GM18520 (cell line): Measurements from ENCODE around the gene INPP4A.

ENCODE experiments used
- ATAC-seq: cut with Tn5 transposase; IDR thresholded peaks from one replicate; pipeline ENCODE4 v1.9.1; 2021; ENCODE audit not compliant: unreplicated experiment

INPP4A gene

DNA sequence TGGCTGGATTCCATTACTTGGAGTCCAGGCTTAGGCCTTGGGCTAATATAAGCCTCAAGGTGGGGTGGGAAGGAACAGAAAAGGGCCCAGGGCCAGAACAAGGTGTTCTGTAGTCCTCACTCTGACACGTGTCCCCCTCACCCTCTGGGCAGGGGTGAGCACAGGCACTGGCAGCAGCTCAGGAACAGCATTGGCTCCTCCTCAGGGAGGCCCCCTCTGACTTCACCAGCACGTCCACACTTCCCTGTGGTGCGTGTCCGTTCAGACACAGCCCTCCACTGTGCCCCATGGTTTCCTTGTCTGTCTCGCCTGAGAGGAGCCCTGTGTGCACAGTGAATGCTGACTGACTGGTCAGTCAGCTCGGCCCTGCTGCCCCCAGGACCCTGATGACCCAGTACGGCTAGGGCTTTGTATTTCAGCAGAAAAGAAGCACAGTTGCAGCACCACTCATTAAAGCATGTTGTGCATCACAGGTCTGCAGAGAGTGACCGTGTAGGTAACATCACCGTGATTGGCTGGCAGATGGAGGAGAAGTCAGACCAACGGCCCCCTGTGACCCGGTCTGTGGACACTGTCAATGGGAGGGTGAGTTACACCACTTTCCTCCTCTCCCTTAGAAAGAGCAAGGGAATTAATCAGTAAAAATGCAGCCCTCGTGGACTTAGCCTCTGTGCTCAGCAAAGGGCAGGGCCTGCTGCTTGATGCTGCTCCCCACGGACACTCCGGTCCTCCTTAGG lies 92.9 kb downstream of the INPP4A start:
- ATAC-seq = no peak

DNA sequence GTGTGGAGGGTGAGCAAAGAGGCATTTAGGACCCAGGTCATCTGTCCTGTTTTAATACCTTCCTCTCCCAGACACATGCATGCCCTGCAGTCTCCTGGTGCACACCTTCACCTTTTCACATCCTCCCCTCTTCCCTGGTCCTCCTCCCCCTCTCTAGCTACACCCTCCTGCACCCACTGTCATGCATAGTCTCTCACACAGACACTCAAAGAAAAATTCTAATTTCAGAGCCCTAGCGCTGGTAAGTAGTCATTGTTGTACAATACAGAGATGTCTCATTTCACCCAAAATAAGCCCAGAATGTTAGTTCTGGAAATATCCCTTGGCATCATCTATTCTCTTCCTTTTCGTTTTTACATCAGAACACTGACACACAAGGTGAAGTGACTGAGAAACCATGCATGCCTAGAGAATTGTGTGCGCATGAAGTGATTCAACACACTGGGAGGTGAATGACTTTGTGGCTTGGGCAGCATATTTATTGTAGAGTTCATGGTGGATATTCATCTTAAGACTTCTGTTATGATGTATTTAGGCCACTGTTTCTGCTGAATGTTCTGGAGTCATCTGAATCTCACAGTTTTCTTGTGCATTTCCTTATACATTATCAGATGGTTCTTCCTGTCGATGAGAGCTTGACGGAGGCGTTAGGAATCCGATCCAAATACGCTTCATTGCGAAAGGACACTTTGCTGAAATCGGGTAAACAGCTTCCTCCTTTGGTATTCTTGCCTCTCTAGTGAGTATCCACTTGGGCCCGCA lies 93.8 kb downstream of the INPP4A start:
- no peak for ATAC-seq

DNA sequence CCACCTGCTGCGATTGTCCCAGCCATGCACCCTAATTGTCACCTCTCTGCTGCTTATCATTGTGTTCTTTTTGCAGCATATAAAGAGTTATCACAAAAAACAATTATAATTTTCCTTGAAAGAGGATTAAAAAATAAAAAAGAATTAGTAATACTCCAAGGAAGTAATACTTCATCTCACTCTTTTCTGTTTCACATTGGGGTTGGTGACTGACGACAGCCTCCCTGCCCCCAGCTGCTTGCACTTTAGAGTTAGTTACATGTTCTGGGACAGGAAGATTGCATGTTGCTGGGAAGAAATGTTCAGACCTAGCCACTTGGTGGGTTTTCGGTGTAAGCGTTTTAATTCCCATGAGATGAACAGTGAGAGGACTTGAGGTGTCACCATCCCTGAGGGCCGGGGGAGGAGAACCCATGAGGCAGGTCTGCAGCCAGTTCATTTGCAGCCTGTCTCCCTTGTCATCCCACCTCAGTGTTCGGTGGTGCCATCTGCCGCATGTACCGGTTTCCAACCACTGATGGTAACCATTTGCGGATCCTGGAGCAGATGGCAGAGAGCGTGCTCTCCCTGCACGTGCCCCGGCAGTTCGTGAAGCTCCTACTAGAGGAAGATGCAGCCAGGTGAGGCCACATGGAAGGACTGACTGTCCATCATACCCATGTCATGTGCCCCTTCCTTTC lies 94.5 kb downstream of the INPP4A start:
- ATAC-seq = no peak

- ATAC-seq = no peak
Measured at GRCh38 chr2:98540536-98540935, 95.9 kb downstream of the INPP4A start.

- ATAC-seq = no peak
Measured at GRCh38 chr2:98541489-98541888, 96.8 kb downstream of the INPP4A start.

GRCh38 chr2:98541906-98542305 lies 97.2 kb downstream of the INPP4A start:
- no peak for ATAC-seq

- ATAC-seq = no peak
Measured at GRCh38 chr2:98543214-98543613, 98.6 kb downstream of the INPP4A start.

DNA sequence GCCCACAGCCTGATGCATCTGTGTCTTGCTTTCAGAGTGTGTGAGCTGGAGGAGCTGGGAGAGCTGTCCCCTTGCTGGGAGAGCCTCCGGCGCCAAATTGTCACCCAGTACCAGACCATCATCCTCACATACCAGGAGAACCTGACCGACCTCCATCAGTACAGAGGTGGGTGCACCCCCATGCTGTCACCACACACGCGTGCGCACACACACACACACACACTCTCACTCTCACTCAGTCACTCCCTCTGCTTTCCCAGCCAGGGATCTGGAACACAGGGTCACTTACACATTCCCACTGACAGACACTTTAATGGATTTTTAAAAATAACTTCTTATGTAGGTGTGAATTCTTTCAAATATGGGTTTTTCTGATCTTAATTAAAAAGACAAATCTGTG lies 99.2 kb downstream of the INPP4A start:
- ATAC-seq = no peak

DNA sequence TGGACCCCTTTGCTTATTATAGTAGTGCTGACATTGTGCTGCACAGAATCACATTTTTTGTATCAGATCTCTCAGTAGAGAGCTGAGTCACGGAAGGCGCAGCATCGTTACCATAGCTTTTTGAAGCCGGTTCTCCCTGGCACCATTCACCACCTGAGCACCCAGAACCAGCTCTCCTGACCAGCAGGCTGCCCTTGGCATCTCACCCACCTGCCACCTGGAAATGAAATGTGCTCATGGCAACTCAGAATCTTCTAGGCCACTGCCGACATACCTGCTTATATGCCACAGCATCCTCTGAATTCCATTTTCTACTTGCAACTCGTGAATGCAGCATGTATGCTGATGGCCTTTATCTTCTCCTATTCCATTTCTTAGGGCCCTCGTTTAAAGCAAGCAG lies 100.9 kb downstream of the INPP4A start:
- ATAC-seq = no peak

- ATAC-seq = no peak
Measured at GRCh38 chr2:98546186-98546585, 101.5 kb downstream of the INPP4A start.

GRCh38 chr2:98547092-98547790 lies 102.6 kb downstream of the INPP4A start:
- no peak for ATAC-seq

- no peak for ATAC-seq
Measured at GRCh38 chr2:98548920-98549818, 104.5 kb downstream of the INPP4A start.

GRCh38 chr2:98550165-98550564 lies 105.5 kb downstream of the INPP4A start:
- ATAC-seq = no peak

DNA sequence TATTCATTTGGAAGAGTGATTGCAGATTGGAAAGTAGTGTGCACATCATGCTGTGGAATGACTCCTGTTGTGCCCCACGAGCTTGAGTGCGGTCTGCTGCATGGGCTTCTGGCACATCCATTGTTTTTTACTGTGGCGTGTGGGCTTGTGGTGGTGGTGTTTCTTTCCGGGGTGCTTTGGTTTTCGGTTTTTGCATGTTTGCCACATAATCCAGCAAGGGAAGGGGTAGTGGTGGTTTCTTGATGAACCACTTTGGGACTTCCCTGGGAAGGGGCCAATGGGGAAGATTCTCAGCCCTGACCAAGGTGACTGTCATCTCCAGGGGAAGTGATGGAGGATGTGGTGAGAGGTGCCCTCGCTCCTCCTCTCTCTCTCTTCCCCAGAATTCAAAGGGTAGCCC lies 106.7 kb downstream of the INPP4A start:
- ATAC-seq = no peak

DNA sequence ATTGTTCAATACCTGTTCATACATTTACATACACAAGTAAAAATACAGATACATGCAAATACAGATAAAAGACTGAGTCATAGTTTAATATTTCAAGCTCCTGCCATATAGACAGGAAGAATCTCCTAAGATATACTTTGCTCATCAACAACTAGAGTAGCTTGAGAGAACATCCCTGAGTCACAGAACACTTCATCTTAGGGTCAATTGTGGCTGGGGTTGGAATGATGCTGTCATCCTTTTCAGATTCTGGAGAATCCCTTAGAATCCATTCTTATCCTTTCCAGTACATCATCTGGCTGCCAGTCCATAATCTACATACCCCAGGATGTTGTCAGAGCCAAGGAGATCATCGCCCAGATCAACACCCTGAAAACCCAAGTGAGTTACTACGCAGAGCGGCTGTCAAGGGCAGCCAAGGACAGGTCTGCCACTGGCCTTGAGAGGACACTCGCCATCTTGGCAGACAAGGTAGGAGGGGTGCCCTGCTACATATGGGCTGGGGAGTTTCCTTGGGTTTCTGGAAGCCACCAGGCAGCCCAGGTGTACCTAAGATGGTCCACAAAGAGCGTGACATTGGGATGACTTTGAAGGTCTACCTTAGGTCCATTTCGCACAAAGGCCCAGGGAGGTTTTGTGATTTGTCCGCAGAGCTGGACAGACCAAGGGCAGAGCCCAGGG lies 108.0 kb downstream of the INPP4A start:
- no peak for ATAC-seq

- ATAC-seq = no peak
Measured at GRCh38 chr2:98554116-98554861, 109.6 kb downstream of the INPP4A start.

DNA sequence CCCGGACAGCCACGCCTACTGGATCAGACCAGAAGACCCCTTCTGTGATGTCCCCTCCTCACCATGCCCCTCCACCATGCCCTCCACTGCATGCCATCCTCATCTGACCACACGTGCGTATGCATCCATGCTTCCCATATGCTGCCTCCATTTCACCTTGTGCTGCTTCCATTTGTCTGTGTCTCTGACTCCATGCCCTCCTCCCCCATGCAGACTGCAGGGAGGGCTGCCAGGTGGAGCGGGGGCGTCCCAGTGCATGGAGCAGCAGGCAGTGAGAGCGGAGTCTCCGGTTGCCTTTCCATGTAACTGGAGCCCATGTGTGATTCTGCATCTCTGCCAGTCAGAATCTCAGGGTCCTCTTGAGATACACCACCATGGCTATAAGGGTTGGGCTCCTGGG lies 111.0 kb downstream of the INPP4A start:
- no peak for ATAC-seq

GRCh38 chr2:98556344-98557033 lies 111.8 kb downstream of the INPP4A start:
- ATAC-seq = no peak
